Fibroblast of skin of right biceps (primary cell): ENCODE measurements around the gene GULP1.
"Not testable (repeated sequence)": the region's sequence is repeated elsewhere in the genome, so short reads cannot be mapped to it uniquely, and the experiment has no call there.

Experiments used
- DNase-seq: peaks from one replicate; pipeline ENCODE4 v3.0.0-alpha.2; 2013

GULP1 gene

GRCh38 chr2:188291617-188292347, at the start of gene GULP1:
Gene GULP1 (plus strand): TSS chr2:188291874. CDS start chr2:188477703, 185,829 bp downstream.
- DNase-seq = peak; percentile 72

- DNase-seq = no peak
Measured at GRCh38 chr2:188243381-188243780, 48.3 kb upstream of the GULP1 start.

- peak; percentile 2 for DNase-seq
Measured at GRCh38 chr2:188244383-188244782, 47.3 kb upstream of the GULP1 start.

GRCh38 chr2:188245230-188245629, 46.4 kb upstream of the GULP1 start:
- DNase-seq = no peak

GRCh38 chr2:188248513-188248912, 43.2 kb upstream of the GULP1 start:
- DNase-seq = no peak

- DNase-seq = no peak
Measured at GRCh38 chr2:188251034-188251433, 40.6 kb upstream of the GULP1 start.

GRCh38 chr2:188256420-188256819, 35.3 kb upstream of the GULP1 start:
- no peak for DNase-seq

- no peak for DNase-seq
Measured at GRCh38 chr2:188265315-188265714, 26.4 kb upstream of the GULP1 start.

- DNase-seq = no peak
Measured at GRCh38 chr2:188267776-188268175, 23.9 kb upstream of the GULP1 start.

GRCh38 chr2:188269004-188269403, 22.7 kb upstream of the GULP1 start:
- DNase-seq = no peak

- no peak for DNase-seq
Measured at GRCh38 chr2:188272121-188272520, 19.6 kb upstream of the GULP1 start.

- no peak for DNase-seq
Measured at GRCh38 chr2:188274274-188274673, 17.4 kb upstream of the GULP1 start.

- DNase-seq = no peak
Measured at GRCh38 chr2:188276255-188276654, 15.4 kb upstream of the GULP1 start.

GRCh38 chr2:188277786-188278185, 13.9 kb upstream of the GULP1 start:
- no peak for DNase-seq

- no peak for DNase-seq
Measured at GRCh38 chr2:188278388-188279092, 13.1 kb upstream of the GULP1 start.

- no peak for DNase-seq
Measured at GRCh38 chr2:188279093-188279445, 12.6 kb upstream of the GULP1 start.

- DNase-seq = no peak
Measured at GRCh38 chr2:188280811-188281222, 10.9 kb upstream of the GULP1 start.

- DNase-seq = no peak
Measured at GRCh38 chr2:188282907-188283306, 8.8 kb upstream of the GULP1 start.

GRCh38 chr2:188284251-188284650, 7.4 kb upstream of the GULP1 start:
- DNase-seq = not testable (repeated sequence)

- no peak for DNase-seq
Measured at GRCh38 chr2:188285049-188285448, 6.6 kb upstream of the GULP1 start.

- no peak for DNase-seq
Measured at GRCh38 chr2:188285774-188286173, 5.9 kb upstream of the GULP1 start.

GRCh38 chr2:188291142-188291616, 495 bp upstream of the GULP1 start:
- DNase-seq = no peak

- DNase-seq = peak; percentile 75
Measured at GRCh38 chr2:188292348-188293239, 920 bp downstream of the GULP1 start.
